DMS 273 (cell line): Measurements from ENCODE around the gene FLT1.

Source experiments
- DNase-seq: peaks from one replicate; lab custom pipeline; 2025; ENCODE audit not compliant: unreplicated experiment; lab: John Stamatoyannopoulos, UW

Gene FLT1

GRCh38 chr13:28394422-28394821 lies 100.5 kb downstream of the FLT1 start:
- DNase-seq, result no peak

GRCh38 chr13:28392896-28393505 lies 101.9 kb downstream of the FLT1 start:
- DNase-seq, result no peak

GRCh38 chr13:28392428-28392827 lies 102.5 kb downstream of the FLT1 start:
- no peak for DNase-seq

GRCh38 chr13:28387740-28388501 lies 107.0 kb downstream of the FLT1 start:
- no peak for DNase-seq

GRCh38 chr13:28385362-28385761 lies 109.6 kb downstream of the FLT1 start:
- no peak for DNase-seq

GRCh38 chr13:28384789-28385188 lies 110.1 kb downstream of the FLT1 start:
- DNase-seq, result no peak

GRCh38 chr13:28380319-28380718 lies 114.6 kb downstream of the FLT1 start:
- no peak for DNase-seq

GRCh38 chr13:28379371-28380083 lies 115.4 kb downstream of the FLT1 start:
- DNase-seq, result no peak

- DNase-seq, result peak; percentile 21
Observed at GRCh38 chr13:28376604-28377003, 118.3 kb downstream of the FLT1 start.

- peak; percentile 35 for DNase-seq
Observed at GRCh38 chr13:28375250-28375930, 119.5 kb downstream of the FLT1 start.

GRCh38 chr13:28373810-28374209 lies 121.1 kb downstream of the FLT1 start:
- no peak for DNase-seq

- DNase-seq, result no peak
Observed at GRCh38 chr13:28370448-28370847, 124.5 kb downstream of the FLT1 start.

- DNase-seq, result no peak
Observed at GRCh38 chr13:28358708-28359107, 136.2 kb downstream of the FLT1 start.

- DNase-seq, result no peak
Observed at GRCh38 chr13:28357911-28358433, 137.0 kb downstream of the FLT1 start.

GRCh38 chr13:28357247-28357825 lies 137.6 kb downstream of the FLT1 start:
- DNase-seq, result no peak

GRCh38 chr13:28356561-28357021 lies 138.3 kb downstream of the FLT1 start:
- no peak for DNase-seq

- no peak for DNase-seq
Observed at GRCh38 chr13:28355822-28356371, 139.0 kb downstream of the FLT1 start.

GRCh38 chr13:28355046-28355821 lies 139.7 kb downstream of the FLT1 start:
- DNase-seq, result peak; percentile 5

- DNase-seq, result no peak
Observed at GRCh38 chr13:28353679-28354078, 141.2 kb downstream of the FLT1 start.
